ENCODE results near the gene TOX2. TPM values are rescaled to one million over a fixed set of nuclear protein-coding genes. Genes with fewer than 3 reads are reported as not detected.

TOX2 gene
- total RNA-seq, 1 experiment from 2014 or later: 1.7 TPM

GRCh38 chr20:43991982-43992381 lies 77.3 kb downstream of the TOX2 start:
- H2BK20ac ChIP-seq (ENCODE audit: low read depth, low read length, poor library complexity, severe bottlenecking): no peak overlapping the region
- DNase-seq: no peak
- no peak overlapping the region for H3K56ac ChIP-seq (ENCODE audit: insufficient read length, low read depth, low read length)
- no peak overlapping the region for H4K8ac ChIP-seq (replicated peaks; ENCODE audit: insufficient read length, low read depth, low read length)
- no peaks in the 10 kb centered on the region for H3K79me1 ChIP-seq (ENCODE audit: insufficient read depth, low read depth, low read length, poor library complexity, severe bottlenecking)
- Mint-ChIP-seq H3K27me3 (ENCODE audit: low read depth) (no peaks in the 10 kb centered on the region), H3K9me3 (peaks cover 0 to 5% of the 10 kb centered on the region in 2 experiments; a peak in 3 of 5 replicates), H3K36me3 (ENCODE audit: insufficient read depth in 1 of 3, low read depth in 3 of 3) (no peaks in the 10 kb centered on the region; a peak in 1 of 7 replicates), H3K4me1 (no peaks in the 10 kb centered on the region), H3K4me3 (no peak overlapping the region), H3K27ac (no peak overlapping the region)
- H4K20me1 ChIP-seq (ENCODE audit: control insufficient read depth, insufficient read depth, insufficient read length): no peaks in the 10 kb centered on the region
- no peaks in the 10 kb centered on the region for H3K9me3 ChIP-seq (ENCODE audit: control insufficient read depth, low read depth, low read length)
- no peak overlapping the region for H3K18ac ChIP-seq (ENCODE audit: insufficient read length, low read depth, low read length)
- H3K79me2 ChIP-seq (ENCODE audit: insufficient read depth, low read length): no peaks in the 10 kb centered on the region
- no CpG with 5 or more reads among the region's 11 CpGs for WGBS (ENCODE audit: extremely low coverage, insufficient read length, low lambda C conversion rate)
- no peak overlapping the region for H3K4ac ChIP-seq (ENCODE audit: low read depth, low read length)
- TF ChIP-seq CTCF (conservative IDR thresholded peaks at IDR 0.05): no peak
- no peaks in the 10 kb centered on the region for H3K23me2 ChIP-seq (ENCODE audit: insufficient read length, low read depth, low read length, poor library complexity, severe bottlenecking)
- no peak overlapping the region for H2BK5ac ChIP-seq (ENCODE audit: insufficient read length, low read length)
- no peak overlapping the region for H2BK15ac ChIP-seq (ENCODE audit: low read depth, low read length)
- no peak overlapping the region for H3K23ac ChIP-seq (ENCODE audit: insufficient read length, low read depth, low read length)
- no peak overlapping the region for H4K91ac ChIP-seq (ENCODE audit: insufficient read length, low read depth, low read length)
- H3K4me2 ChIP-seq (ENCODE audit: insufficient read depth, insufficient read length, low read length): no peak overlapping the region
- H3K4me1 ChIP-seq (ENCODE audit: insufficient read depth, low read length): no peaks in the 10 kb centered on the region
- H3K27ac ChIP-seq (ENCODE audit: insufficient read length, low read depth, low read length): no peak overlapping the region
- no peak overlapping the region for H3T11ph ChIP-seq (ENCODE audit: low read length)
- H3K14ac ChIP-seq (ENCODE audit: insufficient read depth, low read length): no peak overlapping the region
- H3K9ac ChIP-seq (ENCODE audit: extremely low read depth, insufficient read length, low read length): no peak overlapping the region
- no peak overlapping the region for H2BK12ac ChIP-seq (ENCODE audit: insufficient read length, low read depth, low read length)
- no peak overlapping the region for H4K5ac ChIP-seq (ENCODE audit: insufficient read length, low read depth, low read length)
- H2AK5ac ChIP-seq (ENCODE audit: insufficient read length, low read length): no peak overlapping the region
- H2AFZ ChIP-seq (ENCODE audit: low read length): no peak overlapping the region
- no peaks in the 10 kb centered on the region for H3K27me3 ChIP-seq (ENCODE audit: insufficient read depth, low read length)
- H2BK120ac ChIP-seq (ENCODE audit: low read depth, low read length, poor library complexity, severe bottlenecking): no peak overlapping the region
